GM18909 (cell line): ENCODE measurements around the gene L3MBTL1.

Experiments used
- ATAC-seq: cut with Tn5 transposase; IDR thresholded peaks from one replicate; pipeline ENCODE4 v1.9.1; 2021; ENCODE audit warnings: mild to moderate bottlenecking; ENCODE audit not compliant: unreplicated experiment, poor library complexity

The L3MBTL1 gene

DNA sequence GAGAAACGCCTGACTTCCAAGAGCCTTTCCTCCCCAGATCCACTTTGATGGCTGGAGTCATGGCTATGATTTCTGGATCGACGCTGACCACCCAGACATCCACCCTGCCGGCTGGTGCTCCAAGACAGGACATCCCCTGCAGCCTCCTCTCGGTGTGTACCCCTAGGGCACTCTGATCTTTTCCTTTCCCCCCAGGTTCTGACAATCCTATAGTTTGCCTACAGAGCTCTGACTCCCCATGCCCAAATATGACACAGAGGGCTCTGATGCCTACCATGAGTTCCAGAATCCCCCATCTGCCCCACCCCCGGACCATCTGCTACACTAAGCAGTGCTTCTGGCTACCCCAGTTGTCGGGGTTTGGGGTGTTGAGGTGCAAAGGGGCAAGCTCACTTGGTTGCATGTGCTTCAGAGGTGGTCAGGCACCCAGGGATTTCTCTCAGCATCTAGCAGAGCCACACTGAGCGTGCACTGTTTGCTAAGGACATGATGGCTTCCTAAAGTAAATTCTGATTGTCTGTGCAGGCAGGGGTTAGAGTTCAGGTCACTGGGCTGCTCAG, 27.4 kb downstream of the L3MBTL1 start:
- ATAC-seq: no peak

DNA sequence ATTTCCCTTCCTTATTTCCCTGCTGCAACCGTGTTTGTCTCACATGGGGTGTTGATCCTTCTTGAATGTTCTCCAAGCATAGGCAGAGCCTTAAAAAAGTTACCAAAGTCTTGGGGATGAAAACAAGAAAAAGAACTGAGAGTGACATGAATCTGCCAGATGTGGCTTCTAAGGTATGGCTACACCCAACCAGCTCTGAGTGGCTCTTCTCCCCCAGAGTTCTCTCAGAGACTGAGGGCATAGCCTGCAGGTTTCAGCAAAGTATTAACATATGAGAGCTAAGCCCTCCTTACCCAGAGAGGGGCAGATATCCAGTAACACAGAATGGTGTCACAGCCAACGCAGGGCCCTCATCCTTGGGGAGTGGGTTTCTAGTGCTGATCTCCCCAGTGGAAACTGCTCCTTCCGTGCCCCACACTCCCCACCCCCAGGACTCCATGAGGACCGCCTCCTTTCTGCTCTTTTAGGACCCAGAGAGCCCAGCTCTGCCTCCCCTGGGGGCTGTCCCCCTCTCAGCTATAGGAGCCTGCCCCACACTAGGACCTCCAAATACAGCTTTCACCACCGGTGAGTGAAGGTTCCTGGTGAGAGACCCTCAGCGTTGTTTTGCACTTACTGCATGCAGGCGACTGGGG, 28.0 kb downstream of the L3MBTL1 start:
- no peak for ATAC-seq

DNA sequence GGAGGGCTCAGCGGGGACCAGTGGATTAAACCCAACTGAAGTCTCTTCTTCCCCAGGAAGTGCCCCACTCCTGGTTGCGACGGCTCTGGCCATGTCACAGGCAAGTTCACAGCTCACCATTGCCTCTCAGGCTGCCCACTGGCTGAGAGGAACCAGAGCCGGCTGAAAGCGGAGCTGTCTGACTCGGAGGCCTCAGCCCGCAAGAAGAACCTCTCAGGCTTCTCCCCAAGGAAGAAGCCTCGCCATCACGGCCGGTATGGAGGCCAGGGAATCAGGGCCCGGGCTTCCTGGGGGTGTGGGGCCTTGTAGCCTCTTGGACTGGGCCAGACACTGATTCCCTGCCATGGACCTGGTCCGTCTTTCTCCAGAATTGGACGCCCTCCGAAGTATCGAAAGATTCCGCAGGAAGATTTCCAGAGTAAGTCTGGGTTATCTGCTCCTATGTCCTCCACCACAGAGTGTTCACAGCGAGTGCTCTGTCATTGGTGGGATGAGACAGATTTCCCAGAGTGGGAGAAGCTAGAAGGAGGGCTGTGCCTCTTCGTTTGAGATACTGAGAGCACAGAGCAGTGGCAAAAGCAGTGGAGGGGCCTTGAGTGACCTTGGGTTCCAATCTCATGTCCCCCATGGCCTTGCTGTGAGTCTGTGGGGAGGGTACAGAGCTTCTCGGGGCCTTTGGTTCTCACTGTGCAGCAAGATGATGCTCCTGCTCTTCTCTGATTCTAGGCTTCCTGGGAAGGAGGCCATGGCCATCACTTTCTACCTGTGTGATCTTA, 28.7 kb downstream of the L3MBTL1 start:
- ATAC-seq: no peak

DNA sequence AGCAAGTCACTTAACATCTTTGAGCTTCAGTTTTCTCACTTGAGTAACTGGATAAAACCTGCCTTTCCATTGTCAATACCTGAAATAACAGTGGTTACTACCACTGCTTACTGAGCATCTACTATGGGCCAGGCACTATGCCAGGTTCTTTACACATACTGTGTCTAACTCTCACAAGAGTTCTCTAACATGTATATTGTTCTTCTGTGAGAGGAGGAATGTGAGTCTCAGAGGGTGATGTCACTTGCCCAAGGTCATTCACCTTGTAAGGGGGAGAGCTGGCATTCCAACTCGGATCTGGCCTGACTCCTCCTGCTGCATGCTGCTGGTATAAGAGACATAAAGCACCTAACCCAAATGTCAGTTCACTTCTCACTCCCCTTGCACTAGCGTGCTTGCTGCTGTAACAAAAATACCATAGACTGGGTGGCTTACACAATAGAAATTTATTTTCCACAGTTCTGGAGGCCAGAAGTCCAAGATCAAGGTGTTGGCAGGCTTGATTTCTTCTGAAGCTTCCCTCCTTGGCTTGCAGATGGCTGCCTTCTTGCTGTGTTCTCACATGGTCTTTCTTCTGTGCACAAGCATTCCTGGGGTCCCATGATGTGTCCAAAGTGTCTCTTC, 29.4 kb downstream of the L3MBTL1 start:
- ATAC-seq: no peak

DNA sequence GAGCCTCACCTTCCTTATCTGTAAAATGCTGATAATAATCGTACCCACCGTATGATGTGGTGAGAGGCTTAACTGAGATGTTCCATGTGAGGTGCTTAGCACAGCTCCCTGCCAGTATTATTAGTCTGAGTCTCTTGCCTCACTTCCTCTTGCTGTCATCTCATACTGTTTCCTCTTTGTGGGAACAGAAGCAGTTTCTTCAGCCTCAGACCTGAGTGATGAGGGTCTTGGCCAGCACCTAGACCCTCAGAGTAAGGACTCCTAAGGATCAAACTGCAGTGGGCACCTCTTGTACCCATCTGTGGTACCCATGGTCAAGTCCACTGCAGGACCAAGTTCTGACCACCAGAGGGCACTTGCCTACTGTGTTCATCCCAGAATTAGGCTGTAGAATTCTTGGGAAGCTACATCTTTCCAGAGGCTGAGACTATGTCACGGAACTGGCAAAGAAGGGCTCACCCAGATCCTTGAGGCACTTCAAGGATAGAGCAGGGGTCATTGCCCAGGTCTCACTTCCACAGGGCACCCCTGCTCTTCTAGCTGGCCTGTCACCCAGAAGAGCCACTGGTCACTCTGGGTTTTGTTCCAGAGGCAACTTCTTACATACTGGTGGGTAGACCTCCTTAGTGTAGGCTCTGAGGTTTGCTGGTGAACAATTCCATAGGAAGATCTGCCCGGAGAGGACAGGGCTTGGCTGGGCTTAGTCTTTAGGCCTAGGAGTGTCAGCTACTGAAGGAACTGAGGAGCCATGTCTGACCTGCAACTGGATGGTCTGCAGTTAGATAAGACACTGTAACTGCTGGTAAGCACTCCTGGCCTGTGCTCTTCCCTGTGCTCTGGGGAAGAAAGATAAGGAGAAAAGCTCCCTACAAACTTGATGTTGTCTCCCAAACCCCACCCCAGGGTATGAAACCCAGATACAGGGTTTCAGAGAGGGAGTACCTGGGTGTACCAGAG, 30.7 kb downstream of the L3MBTL1 start:
- ATAC-seq: no peak

GRCh38 chr20:43538878-43539700, 31.6 kb downstream of the L3MBTL1 start:
- ATAC-seq: no peak

DNA sequence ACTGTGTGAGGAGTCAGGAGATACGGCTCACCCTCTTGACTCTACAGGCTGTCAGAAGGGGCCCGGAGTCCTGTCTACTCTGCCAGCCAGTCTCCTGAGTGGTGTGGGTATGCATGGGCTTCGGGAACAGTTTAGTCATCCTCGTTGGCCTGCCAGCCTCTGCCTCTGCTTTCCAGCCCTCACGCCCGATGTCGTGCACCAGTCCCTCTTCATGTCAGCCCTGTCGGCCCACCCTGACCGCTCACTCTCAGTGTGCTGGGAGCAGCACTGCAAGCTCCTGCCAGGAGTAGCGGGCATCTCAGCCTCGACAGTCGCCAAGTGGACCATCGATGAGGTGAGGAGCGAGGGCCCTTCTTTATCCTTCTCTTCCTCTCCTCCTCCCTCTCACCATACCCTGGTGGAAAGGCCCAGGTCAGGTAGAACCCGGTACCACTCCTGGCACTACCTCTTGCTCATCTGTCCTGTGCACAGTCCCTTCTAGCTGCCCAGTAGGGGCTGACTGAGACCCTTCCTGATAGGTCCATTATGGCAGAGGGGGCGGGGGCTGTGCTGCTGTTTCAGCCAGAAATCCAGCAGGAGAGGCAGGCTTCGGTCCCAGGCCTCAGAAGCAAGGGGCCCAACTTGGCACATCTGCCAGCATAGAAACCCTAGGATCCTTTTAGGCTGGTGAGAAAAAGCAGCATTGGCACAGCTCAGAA, 32.6 kb downstream of the L3MBTL1 start:
- no peak for ATAC-seq

DNA sequence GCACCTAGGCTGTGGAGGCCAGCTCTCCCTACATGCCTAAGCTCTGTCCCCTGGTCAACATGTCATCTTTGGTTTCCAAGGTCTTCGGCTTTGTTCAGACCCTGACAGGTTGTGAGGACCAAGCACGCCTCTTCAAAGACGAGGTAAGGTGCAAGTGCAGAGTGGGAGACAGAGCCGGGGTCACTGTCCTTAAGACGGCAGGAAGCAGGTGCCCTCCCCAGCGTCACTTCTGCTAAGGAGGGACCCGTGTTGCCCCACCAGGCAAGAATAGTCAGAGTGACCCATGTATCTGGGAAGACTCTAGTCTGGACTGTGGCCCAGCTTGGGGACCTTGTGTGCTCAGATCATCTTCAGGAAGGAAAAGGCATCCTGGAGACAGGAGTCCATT, 33.2 kb downstream of the L3MBTL1 start:
- ATAC-seq: no peak

DNA sequence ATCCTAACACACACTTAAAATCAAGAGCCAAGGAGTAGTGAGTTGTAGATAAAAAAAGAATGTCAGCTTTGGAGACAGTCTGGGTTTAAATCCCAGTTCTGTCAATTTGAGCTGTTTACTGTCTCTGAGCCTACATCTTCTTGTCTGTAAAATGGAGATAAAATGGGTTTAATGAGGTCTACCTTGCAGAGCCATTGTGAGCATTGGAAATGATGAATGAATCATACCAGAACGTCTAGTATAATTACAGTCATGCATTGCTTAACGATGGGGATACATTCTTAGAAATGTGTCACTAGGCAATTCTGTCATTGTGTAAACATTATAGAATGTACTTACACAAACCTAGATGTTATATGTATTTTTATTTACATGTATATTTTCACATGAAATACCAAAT, 33.7 kb downstream of the L3MBTL1 start:
- ATAC-seq: no peak

DNA sequence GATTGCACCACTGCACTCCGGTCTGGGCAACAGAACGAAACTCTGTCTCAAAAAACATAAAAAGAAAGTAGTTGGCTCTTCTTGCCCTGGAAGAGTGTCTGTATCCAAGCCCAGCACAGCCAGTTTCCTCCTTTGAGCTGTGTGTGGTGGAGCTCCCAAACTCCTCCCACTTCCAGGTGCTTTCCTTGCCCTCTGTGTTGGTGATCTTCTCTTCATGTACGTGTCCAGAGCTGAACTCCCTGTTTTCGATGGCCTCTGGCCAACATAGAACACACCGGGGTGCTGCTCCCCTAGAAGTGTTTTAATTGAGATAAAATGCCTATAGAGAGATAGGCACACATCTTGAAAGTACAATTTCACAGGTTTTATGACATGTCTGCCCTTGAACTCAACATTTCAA, 34.7 kb downstream of the L3MBTL1 start:
- no peak for ATAC-seq

DNA sequence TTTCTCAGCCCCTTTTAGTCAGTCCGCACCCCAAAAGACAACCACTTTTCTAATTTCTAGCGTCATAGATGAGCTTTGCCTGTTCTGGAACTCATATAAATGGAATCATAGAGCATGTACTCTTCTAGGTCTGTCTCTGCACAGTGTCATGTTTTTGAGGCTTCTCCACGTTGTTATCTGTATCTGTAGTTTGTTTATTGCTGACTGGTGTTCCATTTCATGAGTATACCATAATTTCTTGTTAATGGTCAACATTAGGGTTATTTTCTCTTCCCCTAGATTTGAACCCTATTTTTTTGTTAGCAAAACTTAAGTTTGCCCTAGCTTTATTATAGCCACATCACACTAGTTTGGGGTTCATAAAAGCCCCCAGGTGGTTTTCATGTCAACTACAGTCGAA, 35.2 kb downstream of the L3MBTL1 start:
- ATAC-seq: no peak

DNA sequence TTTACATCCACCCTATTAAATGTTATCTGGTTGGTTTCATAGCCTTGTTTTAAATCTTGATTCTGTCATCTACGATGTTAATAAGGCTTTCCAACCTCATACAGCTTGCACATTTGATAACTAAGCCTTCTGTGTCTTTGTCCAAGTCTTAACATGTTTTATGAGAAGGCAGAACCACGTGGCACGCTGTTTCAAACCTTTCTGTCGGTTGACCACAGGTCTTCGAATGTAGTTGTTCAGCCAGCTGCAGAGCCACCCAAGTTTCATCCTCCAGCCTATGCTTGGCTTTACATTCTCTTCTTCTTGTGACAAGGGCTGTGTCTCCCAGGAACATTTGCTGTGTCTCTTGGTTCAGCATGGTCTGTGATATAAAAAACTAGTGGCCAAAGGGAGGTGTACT, 35.6 kb downstream of the L3MBTL1 start:
- ATAC-seq: no peak

DNA sequence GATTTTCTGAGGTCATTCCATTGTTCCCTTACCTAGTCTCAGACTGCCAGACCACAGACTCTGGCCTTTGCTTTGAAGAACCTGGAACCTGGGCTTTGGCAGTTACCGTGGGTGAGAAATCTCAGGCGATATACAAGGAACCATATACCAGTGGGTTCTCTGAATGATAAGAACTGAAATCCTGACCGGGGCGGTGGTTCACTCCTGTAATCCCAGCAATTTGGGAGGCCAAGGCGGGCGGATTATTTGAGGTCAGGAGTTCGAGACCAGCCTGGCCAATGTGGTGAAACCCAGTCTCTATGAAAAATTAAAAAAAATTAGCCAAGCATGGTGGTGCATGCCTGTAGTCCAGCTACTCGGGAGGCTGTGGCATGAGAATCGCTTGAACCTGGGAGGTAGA, 37.0 kb downstream of the L3MBTL1 start:
- ATAC-seq: no peak

- ATAC-seq: no peak
Observed at GRCh38 chr20:43545837-43546578, 38.5 kb downstream of the L3MBTL1 start.

DNA sequence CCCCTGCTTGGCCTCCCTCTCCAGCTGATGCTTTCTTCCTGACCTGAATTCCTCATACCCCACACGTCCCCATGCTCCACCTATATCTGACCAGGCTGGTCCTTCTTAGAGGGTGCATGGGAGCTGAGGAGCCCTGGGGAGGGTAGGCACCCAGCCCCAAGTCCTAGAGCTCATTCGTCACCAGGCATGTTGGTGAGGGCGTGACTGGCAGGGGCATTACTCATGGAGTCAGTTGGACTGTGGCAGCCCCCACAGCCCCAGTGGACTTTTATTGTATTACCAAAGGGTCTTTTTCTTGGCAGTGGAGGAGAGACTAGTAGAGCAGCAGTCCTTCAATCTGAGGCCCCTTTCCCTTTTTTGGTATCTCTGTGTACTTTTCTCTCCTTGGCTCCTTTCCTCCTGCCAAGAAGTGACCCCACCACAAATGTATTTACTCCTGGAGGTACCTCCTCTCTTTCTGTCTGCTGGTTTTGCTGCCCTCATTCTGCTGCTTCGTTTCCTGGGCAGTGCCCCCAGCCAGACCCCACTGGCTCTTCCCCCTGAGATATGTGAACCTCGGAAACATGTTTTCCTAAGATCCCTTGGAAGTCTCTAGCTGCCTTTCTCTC, 40.9 kb downstream of the L3MBTL1 start:
- no peak for ATAC-seq

DNA sequence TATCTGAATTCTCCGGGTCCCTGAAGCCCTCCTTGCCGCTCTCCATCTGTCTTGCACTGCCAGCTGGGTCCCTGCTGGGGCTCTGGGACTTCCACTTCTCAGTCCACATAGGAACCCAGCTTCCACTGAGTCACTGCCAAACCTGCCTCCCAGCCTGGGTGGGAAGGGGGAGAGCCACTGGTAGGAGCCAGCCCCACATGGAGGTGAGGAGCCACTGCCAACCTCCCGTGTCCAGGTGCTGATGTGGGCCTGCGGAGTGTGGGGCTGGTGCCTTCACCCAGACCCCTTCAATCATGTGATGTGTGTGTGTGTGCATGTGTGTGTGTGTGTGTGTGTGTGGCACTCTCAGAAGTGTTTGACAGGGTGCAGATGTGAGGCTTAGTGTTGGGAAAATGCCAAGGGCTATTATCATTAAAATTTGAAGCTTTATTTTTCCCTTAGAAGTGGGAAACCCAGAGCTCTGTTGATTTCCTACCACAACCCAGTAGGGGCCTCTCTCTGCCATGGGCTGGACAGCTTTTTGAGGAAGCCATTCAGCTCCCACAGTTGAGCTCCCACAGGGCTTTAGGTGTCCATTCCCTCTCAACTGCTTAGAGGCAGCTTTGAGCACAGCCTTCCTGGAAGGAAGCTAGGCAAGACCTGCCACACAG, 42.0 kb downstream of the L3MBTL1 start:
- ATAC-seq: no peak

GRCh38 chr20:43550456-43550855, 43.0 kb downstream of the L3MBTL1 start:
- no peak for ATAC-seq
